H9 (cell line): ENCODE results near the gene YBEY. TPM values are rescaled to one million over a fixed set of nuclear protein-coding genes. Genes with fewer than 3 reads are reported as not detected.
A peak's percentile ranks its signal among the peaks of the same experiment; 100 is the strongest.

Source experiments
- DNase-seq: peaks from one replicate; pipeline ENCODE4 v3.0.0-alpha.2; 2017
- H2AFZ ChIP-seq: one replicate; pipeline ENCODE4 v1.6.1; 2013; ENCODE audit warnings: mild to moderate bottlenecking, low read length, control low read depth, moderate library complexity
- H2AK5ac ChIP-seq: 2 replicates; pipeline ENCODE4 v1.6.1; 2013; ENCODE audit warnings: low read length, control low read depth, mixed read lengths; ENCODE audit not compliant: insufficient read length
- H2BK120ac ChIP-seq: one replicate; pipeline ENCODE4 v1.6.1; 2013; ENCODE audit warnings: low read depth, mild to moderate bottlenecking, low read length, control low read depth, inconsistent platforms; ENCODE audit not compliant: poor library complexity, severe bottlenecking
- H2BK12ac ChIP-seq: 2 replicates; pipeline ENCODE4 v1.6.1; 2013; ENCODE audit warnings: low read length, control low read depth, mixed read lengths, low read depth; ENCODE audit not compliant: insufficient read length
- H2BK15ac ChIP-seq: 2 replicates; pipeline ENCODE4 v1.6.1; 2013; ENCODE audit warnings: low read depth, low read length, control low read depth
- H2BK20ac ChIP-seq: one replicate; pipeline ENCODE4 v1.6.1; 2013; ENCODE audit warnings: low read depth, mild to moderate bottlenecking, low read length, control low read depth, inconsistent platforms; ENCODE audit not compliant: poor library complexity, severe bottlenecking
- H2BK5ac ChIP-seq: 2 replicates; pipeline ENCODE4 v1.6.1; 2013; ENCODE audit warnings: low read length, control low read depth, mixed read lengths; ENCODE audit not compliant: insufficient read length
- H3K14ac ChIP-seq: 2 replicates; pipeline ENCODE4 v1.6.1; 2013; ENCODE audit warnings: low read length, control low read depth; ENCODE audit not compliant: insufficient read depth
- H3K18ac ChIP-seq: 2 replicates; pipeline ENCODE4 v1.6.1; 2013; ENCODE audit warnings: low read depth, mild to moderate bottlenecking, mixed read lengths, low read length, control low read depth; ENCODE audit not compliant: insufficient read length
- H3K23ac ChIP-seq: 2 replicates; pipeline ENCODE4 v1.6.1; 2013; ENCODE audit warnings: low read length, control low read depth, mixed read lengths, low read depth; ENCODE audit not compliant: insufficient read length
- H3K23me2 ChIP-seq: 2 replicates; pipeline ENCODE4 v1.6.1; 2013; ENCODE audit warnings: low read depth, mild to moderate bottlenecking, mixed read lengths, low read length, control low read depth; ENCODE audit not compliant: insufficient read length, poor library complexity, severe bottlenecking
- H3K27ac ChIP-seq: 2 replicates; pipeline ENCODE4 v1.5.1; 2013; ENCODE audit warnings: low read length, control low read depth, mixed read lengths, low read depth; ENCODE audit not compliant: insufficient read length
- H3K27me3 ChIP-seq: 2 replicates; pipeline ENCODE4 v1.6.1; 2013; ENCODE audit warnings: low read length, control low read depth, inconsistent platforms; ENCODE audit not compliant: insufficient read depth
- H3K4ac ChIP-seq: 2 replicates; pipeline ENCODE4 v1.6.1; 2013; ENCODE audit warnings: low read depth, mild to moderate bottlenecking, control low read depth, inconsistent platforms, low read length, moderate library complexity
- H3K4me1 ChIP-seq: 2 replicates; pipeline ENCODE4 v1.6.1; 2013; ENCODE audit warnings: low read length, control low read depth, inconsistent platforms; ENCODE audit not compliant: insufficient read depth
- H3K4me2 ChIP-seq: 2 replicates; pipeline ENCODE4 v1.6.1; 2013; ENCODE audit warnings: low read length, control low read depth, mixed read lengths; ENCODE audit not compliant: insufficient read length, insufficient read depth
- H3K56ac ChIP-seq: 2 replicates; pipeline ENCODE4 v1.6.1; 2013; ENCODE audit warnings: low read depth, mild to moderate bottlenecking, mixed read lengths, low read length, control low read depth; ENCODE audit not compliant: insufficient read length
- H3K79me1 ChIP-seq: 2 replicates; pipeline ENCODE4 v1.6.1; 2013; ENCODE audit warnings: low read depth, mild to moderate bottlenecking, moderate library complexity, low read length, control low read depth, inconsistent platforms; ENCODE audit not compliant: insufficient read depth, poor library complexity, severe bottlenecking
- H3K79me2 ChIP-seq: 2 replicates; pipeline ENCODE4 v1.6.1; 2013; ENCODE audit warnings: low read length, control low read depth, inconsistent platforms; ENCODE audit not compliant: insufficient read depth
- H3K9ac ChIP-seq: 2 replicates; pipeline ENCODE4 v1.6.1; 2013; ENCODE audit warnings: low read length, control low read depth, mixed read lengths; ENCODE audit not compliant: insufficient read length; ENCODE audit errors: extremely low read depth
- H3K9me3 ChIP-seq: one replicate; pipeline ENCODE4 v1.6.1; 2013; ENCODE audit warnings: low read depth, low read length, inconsistent platforms; ENCODE audit not compliant: control insufficient read depth
- H3T11ph ChIP-seq: one replicate; pipeline ENCODE4 v1.6.1; 2013; ENCODE audit warnings: mild to moderate bottlenecking, low read length, control low read depth, inconsistent platforms
- H4K20me1 ChIP-seq: one replicate; pipeline ENCODE4 v1.6.1; 2013; ENCODE audit not compliant: control insufficient read depth, insufficient read length, insufficient read depth
- H4K5ac ChIP-seq: 2 replicates; pipeline ENCODE4 v1.6.1; 2013; ENCODE audit warnings: low read depth, mild to moderate bottlenecking, mixed read lengths, low read length, control low read depth; ENCODE audit not compliant: insufficient read length
- H4K8ac ChIP-seq: replicated peaks from 2 replicates; pipeline ENCODE4 v1.6.1; 2013; ENCODE audit warnings: low read length, control low read depth, mixed read lengths, low read depth; ENCODE audit not compliant: insufficient read length
- H4K91ac ChIP-seq: 2 replicates; pipeline ENCODE4 v1.6.1; 2013; ENCODE audit warnings: low read depth, mild to moderate bottlenecking, moderate library complexity, mixed read lengths, low read length, control low read depth; ENCODE audit not compliant: insufficient read length
- H3K27ac Mint-ChIP-seq, 3 experiments: 2 replicates in 2 of 3; 3 replicates in 1 of 3; pipeline ENCODE4 v1.8.0; 2020 to 2021; ENCODE audit warnings: mixed read lengths in 3 of 3, mild to moderate bottlenecking in 1 of 3, moderate library complexity in 1 of 3
- H3K27me3 Mint-ChIP-seq: 2 replicates; pipeline ENCODE4 v1.8.0; 2021; ENCODE audit warnings: low read depth, mild to moderate bottlenecking, moderate library complexity, mixed read lengths
- H3K36me3 Mint-ChIP-seq, 3 experiments: 2 replicates in 2 of 3; 3 replicates in 1 of 3; pipeline ENCODE4 v1.8.0; 2020 to 2021; ENCODE audit warnings: low read depth in 3 of 3, mixed read lengths in 3 of 3; ENCODE audit not compliant: insufficient read depth in 1 of 3
- H3K4me1 Mint-ChIP-seq, 2 experiments: 2 replicates each; pipeline ENCODE4 v1.8.0; 2020; ENCODE audit warnings: mixed read lengths in 2 of 2
- H3K4me3 Mint-ChIP-seq, 2 experiments: 2 replicates in 1 of 2; 3 replicates in 1 of 2; pipeline ENCODE4 v1.8.0; 2020 to 2021; ENCODE audit warnings: mild to moderate bottlenecking in 2 of 2, mixed read lengths in 2 of 2, moderate library complexity in 1 of 2
- H3K9me3 Mint-ChIP-seq, 2 experiments: 2 replicates in 1 of 2; 3 replicates in 1 of 2; pipeline ENCODE4 v1.8.0; 2020; ENCODE audit warnings: mild to moderate bottlenecking in 2 of 2, mixed read lengths in 2 of 2, moderate library complexity in 1 of 2
- WGBS: extraction: QIAGEN DNeasy Blood & Tissue Kit; methylation state at CpG from one replicate; pipeline ENCODE4 v1.1.7; 2013; ENCODE audit warnings: missing lambda C conversion rate, low lambda C conversion rate, mixed read lengths; ENCODE audit not compliant: insufficient read length; ENCODE audit errors: extremely low coverage; 5-methylcytosine and 5-hydroxymethylcytosine counted together
- total RNA-seq: library from RNA; stranded (reverse); gene quantifications from 2 replicates; pipeline ENCODE4 v1.2.1, GENCODE V29; 2021
- TF ChIP-seq, protein P1 (sequence below): fragments of 200-600 bp; sonication (generic); conservative IDR thresholded peaks from 3 replicates; pipeline ENCODE4 v1.8.0; 2021; ENCODE audit warnings: antibody characterized with exemption, mild to moderate bottlenecking

YBEY gene
- total RNA-seq, 1 experiment from 2014 or later: 26.2 TPM

- Histone ChIP-seq H3K9ac (peak overlapping the region; percentile 7), H3T11ph (no peak overlapping the region), H3K27me3 (no peaks in the 10 kb centered on the region), H3K23ac (no peak overlapping the region), H4K5ac (no peak overlapping the region), H2BK20ac (no peak overlapping the region), H3K9me3 (no peaks in the 10 kb centered on the region), H2BK15ac (no peak overlapping the region; the same call in 1 of the 2 replicates), H4K91ac (no peak overlapping the region), H2BK5ac (no peak overlapping the region), H2BK12ac (no peak overlapping the region), H3K56ac (no peak overlapping the region), H3K18ac (no peak overlapping the region), H2BK120ac (no peak overlapping the region), H2AK5ac (no peak overlapping the region), H2AFZ (no peak overlapping the region), H3K79me2 (peaks cover 20% of the 10 kb centered on the region; the same call in 1 of the 2 replicates), H3K27ac (no peak overlapping the region), H3K14ac (no peak overlapping the region), H3K79me1 (peaks cover 15% of the 10 kb centered on the region), H3K4ac (no peak overlapping the region), H4K20me1 (no peaks in the 10 kb centered on the region), H3K23me2 (peaks cover 5% of the 10 kb centered on the region), H3K4me2 (peak overlapping the region; percentile 51), H3K4me1 (0 out of 2 replicates have a peak, but pooled peaks cover 3% of the 10 kb centered on the region), H4K8ac (no peak overlapping the region)
- WGBS: no CpG with 5 or more reads among the region's 15 CpGs
- H3K9me3 Mint-ChIP-seq: no peaks in the 10 kb centered on the region; a peak in 1 of 5 replicates
- H3K27ac Mint-ChIP-seq: peak overlapping the region in 2 of 3 experiments; percentile 4 to 48; a peak in 2 of 7 replicates
- peaks cover 34 to 56% (median 51%) of the 10 kb centered on the region in 3 experiments for H3K36me3 Mint-ChIP-seq
- peak overlapping the region; percentile 69 to 86 for H3K4me3 Mint-ChIP-seq
- DNase-seq: no peak
- TF ChIP-seq, protein P1, sequence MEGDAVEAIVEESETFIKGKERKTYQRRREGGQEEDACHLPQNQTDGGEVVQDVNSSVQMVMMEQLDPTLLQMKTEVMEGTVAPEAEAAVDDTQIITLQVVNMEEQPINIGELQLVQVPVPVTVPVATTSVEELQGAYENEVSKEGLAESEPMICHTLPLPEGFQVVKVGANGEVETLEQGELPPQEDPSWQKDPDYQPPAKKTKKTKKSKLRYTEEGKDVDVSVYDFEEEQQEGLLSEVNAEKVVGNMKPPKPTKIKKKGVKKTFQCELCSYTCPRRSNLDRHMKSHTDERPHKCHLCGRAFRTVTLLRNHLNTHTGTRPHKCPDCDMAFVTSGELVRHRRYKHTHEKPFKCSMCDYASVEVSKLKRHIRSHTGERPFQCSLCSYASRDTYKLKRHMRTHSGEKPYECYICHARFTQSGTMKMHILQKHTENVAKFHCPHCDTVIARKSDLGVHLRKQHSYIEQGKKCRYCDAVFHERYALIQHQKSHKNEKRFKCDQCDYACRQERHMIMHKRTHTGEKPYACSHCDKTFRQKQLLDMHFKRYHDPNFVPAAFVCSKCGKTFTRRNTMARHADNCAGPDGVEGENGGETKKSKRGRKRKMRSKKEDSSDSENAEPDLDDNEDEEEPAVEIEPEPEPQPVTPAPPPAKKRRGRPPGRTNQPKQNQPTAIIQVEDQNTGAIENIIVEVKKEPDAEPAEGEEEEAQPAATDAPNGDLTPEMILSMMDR: no peak
- no peaks in the 10 kb centered on the region for H3K27me3 Mint-ChIP-seq
- H3K4me1 Mint-ChIP-seq: peaks cover 37 to 44% of the 10 kb centered on the region in 2 experiments
These were observed 2.0 kb upstream of the YBEY start for GRCh38 chr21:46284077-46284644.
